HepG2 (cell line): ENCODE results near the gene MYO7B. TPM values are rescaled to one million over a fixed set of nuclear protein-coding genes. Genes with fewer than 3 reads are reported as not detected.

Source experiments
- IRX3 ChIP-seq: sonication (generic); formaldehyde crosslinking; IDR thresholded peaks from 2 replicates; pipeline ENCODE4 v1.8.1; 2023; ENCODE audit warnings: mild to moderate bottlenecking, low read depth, missing genetic modification reagents, borderline replicate concordance
- polyA plus RNA-seq, 8 experiments: library from polyadenylated mRNA; depleted of rRNA in 3 of 8; stranded (reverse) in 7 of 8; unstranded in 1 of 8; fragments of >200 nt; fragmentation: Illumina TruSeq in 4 of 8; extraction: Trizol in 4 of 8; gene quantifications; 2 replicates each; pipeline versions ENCODE4 v1.2.1 to v1.2.3, GENCODE V29; 2011 to 2016; ENCODE audit warnings: low read depth in 4 of 8, missing spikeins in 1 of 8, mixed read lengths in 1 of 8; ENCODE audit not compliant: insufficient read depth in 1 of 8
- total RNA-seq, 5 experiments: library from RNA; depleted of rRNA; stranded (reverse); fragments of >200 nt; fragmentation: Illumina TruSeq; extraction: Trizol; gene quantifications; 2 replicates each; pipeline ENCODE4 v1.2.3, GENCODE V29; 2016; ENCODE audit warnings: low read depth in 1 of 5
- TF ChIP-seq, protein P1 (sequence below): IDR thresholded peaks from 2 replicates; pipeline ENCODE4 v1.4.0; 2020; ENCODE audit warnings: mild to moderate bottlenecking, missing genetic modification reagents
- TF ChIP-seq, protein P2 (sequence below): sonication (generic); formaldehyde crosslinking; IDR thresholded peaks from 2 replicates; pipeline ENCODE4 v1.4.0; 2020; ENCODE audit warnings: missing genetic modification reagents
- TF ChIP-seq, protein P3 (sequence below), 2 experiments: sonication (generic) in 1 of 2; formaldehyde crosslinking in 1 of 2; IDR thresholded peaks; 2 replicates each; pipeline versions ENCODE4 v1.4.0 to v1.6.1; 2016 to 2020; ENCODE audit warnings: borderline replicate concordance in 1 of 2, low read depth in 1 of 2, mild to moderate bottlenecking in 1 of 2, missing genetic modification reagents in 1 of 2
- TF ChIP-seq, protein P4 (sequence below): IDR thresholded peaks from 2 replicates; pipeline ENCODE4 v1.6.1; 2016; ENCODE audit warnings: control low read depth

MYO7B gene
- total and polyA plus RNA-seq, 2 of the 13 experiments (the other 11 are each of a cell fraction or from before 2014, with no cell fraction given): not detected

DNA sequence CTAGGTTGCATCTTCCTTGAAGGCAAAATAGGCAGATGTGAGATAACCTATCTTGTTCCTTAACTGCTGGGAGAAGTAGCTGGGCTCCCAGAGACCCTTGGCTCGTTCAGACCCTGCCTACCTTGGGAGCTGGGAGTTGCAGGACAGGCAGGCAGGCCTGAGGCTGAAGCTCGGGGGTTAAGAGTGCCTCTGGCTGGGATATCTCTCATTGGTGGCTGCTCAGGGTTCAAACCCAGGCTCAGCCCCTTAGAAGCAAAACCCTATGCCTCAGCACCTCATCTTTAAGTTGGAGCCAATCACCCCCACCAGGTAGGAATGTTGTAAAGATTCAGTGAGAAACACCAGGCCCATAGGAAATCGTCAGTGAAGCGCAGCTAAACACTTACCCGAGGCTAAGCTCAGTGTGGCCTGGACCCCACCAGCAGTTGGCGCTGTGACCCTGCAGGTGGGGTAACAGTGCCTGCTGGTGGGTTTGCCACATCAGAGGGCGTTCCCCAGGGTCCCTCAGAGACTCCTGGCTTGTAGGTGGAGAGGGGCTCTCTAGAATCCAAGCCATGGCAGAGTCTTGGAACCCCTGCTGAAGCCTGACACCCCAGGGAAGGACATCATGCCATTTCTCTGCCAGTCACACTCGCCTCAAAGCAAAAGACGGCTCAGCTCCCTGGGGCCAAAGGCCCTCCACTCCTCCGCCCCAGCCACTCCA lies 55.9 kb downstream of the MYO7B start (continued):
- TF ChIP-seq, protein P1, sequence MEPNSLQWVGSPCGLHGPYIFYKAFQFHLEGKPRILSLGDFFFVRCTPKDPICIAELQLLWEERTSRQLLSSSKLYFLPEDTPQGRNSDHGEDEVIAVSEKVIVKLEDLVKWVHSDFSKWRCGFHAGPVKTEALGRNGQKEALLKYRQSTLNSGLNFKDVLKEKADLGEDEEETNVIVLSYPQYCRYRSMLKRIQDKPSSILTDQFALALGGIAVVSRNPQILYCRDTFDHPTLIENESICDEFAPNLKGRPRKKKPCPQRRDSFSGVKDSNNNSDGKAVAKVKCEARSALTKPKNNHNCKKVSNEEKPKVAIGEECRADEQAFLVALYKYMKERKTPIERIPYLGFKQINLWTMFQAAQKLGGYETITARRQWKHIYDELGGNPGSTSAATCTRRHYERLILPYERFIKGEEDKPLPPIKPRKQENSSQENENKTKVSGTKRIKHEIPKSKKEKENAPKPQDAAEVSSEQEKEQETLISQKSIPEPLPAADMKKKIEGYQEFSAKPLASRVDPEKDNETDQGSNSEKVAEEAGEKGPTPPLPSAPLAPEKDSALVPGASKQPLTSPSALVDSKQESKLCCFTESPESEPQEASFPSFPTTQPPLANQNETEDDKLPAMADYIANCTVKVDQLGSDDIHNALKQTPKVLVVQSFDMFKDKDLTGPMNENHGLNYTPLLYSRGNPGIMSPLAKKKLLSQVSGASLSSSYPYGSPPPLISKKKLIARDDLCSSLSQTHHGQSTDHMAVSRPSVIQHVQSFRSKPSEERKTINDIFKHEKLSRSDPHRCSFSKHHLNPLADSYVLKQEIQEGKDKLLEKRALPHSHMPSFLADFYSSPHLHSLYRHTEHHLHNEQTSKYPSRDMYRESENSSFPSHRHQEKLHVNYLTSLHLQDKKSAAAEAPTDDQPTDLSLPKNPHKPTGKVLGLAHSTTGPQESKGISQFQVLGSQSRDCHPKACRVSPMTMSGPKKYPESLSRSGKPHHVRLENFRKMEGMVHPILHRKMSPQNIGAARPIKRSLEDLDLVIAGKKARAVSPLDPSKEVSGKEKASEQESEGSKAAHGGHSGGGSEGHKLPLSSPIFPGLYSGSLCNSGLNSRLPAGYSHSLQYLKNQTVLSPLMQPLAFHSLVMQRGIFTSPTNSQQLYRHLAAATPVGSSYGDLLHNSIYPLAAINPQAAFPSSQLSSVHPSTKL (CRISPR knock-in tag): no peak; the same call in 1 of the 2 replicates
- TF ChIP-seq, protein P2, sequence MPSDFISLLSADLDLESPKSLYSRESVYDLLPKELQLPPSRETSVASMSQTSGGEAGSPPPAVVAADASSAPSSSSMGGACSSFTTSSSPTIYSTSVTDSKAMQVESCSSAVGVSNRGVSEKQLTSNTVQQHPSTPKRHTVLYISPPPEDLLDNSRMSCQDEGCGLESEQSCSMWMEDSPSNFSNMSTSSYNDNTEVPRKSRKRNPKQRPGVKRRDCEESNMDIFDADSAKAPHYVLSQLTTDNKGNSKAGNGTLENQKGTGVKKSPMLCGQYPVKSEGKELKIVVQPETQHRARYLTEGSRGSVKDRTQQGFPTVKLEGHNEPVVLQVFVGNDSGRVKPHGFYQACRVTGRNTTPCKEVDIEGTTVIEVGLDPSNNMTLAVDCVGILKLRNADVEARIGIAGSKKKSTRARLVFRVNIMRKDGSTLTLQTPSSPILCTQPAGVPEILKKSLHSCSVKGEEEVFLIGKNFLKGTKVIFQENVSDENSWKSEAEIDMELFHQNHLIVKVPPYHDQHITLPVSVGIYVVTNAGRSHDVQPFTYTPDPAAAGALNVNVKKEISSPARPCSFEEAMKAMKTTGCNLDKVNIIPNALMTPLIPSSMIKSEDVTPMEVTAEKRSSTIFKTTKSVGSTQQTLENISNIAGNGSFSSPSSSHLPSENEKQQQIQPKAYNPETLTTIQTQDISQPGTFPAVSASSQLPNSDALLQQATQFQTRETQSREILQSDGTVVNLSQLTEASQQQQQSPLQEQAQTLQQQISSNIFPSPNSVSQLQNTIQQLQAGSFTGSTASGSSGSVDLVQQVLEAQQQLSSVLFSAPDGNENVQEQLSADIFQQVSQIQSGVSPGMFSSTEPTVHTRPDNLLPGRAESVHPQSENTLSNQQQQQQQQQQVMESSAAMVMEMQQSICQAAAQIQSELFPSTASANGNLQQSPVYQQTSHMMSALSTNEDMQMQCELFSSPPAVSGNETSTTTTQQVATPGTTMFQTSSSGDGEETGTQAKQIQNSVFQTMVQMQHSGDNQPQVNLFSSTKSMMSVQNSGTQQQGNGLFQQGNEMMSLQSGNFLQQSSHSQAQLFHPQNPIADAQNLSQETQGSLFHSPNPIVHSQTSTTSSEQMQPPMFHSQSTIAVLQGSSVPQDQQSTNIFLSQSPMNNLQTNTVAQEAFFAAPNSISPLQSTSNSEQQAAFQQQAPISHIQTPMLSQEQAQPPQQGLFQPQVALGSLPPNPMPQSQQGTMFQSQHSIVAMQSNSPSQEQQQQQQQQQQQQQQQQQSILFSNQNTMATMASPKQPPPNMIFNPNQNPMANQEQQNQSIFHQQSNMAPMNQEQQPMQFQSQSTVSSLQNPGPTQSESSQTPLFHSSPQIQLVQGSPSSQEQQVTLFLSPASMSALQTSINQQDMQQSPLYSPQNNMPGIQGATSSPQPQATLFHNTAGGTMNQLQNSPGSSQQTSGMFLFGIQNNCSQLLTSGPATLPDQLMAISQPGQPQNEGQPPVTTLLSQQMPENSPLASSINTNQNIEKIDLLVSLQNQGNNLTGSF (CRISPR knock-in tag): no peak
- no peak for TF ChIP-seq IRX3 (CRISPR knock-in tag)
- TF ChIP-seq, protein P3, sequence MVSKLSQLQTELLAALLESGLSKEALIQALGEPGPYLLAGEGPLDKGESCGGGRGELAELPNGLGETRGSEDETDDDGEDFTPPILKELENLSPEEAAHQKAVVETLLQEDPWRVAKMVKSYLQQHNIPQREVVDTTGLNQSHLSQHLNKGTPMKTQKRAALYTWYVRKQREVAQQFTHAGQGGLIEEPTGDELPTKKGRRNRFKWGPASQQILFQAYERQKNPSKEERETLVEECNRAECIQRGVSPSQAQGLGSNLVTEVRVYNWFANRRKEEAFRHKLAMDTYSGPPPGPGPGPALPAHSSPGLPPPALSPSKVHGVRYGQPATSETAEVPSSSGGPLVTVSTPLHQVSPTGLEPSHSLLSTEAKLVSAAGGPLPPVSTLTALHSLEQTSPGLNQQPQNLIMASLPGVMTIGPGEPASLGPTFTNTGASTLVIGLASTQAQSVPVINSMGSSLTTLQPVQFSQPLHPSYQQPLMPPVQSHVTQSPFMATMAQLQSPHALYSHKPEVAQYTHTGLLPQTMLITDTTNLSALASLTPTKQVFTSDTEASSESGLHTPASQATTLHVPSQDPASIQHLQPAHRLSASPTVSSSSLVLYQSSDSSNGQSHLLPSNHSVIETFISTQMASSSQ (IDR thresholded peaks at IDR 0.05; ENCODE audit: low read depth): no peak
- TF ChIP-seq, protein P3 (CRISPR knock-in tag; IDR thresholded peaks at IDR 0.05; ENCODE audit: borderline replicate concordance): no peak
- TF ChIP-seq, protein P4, sequence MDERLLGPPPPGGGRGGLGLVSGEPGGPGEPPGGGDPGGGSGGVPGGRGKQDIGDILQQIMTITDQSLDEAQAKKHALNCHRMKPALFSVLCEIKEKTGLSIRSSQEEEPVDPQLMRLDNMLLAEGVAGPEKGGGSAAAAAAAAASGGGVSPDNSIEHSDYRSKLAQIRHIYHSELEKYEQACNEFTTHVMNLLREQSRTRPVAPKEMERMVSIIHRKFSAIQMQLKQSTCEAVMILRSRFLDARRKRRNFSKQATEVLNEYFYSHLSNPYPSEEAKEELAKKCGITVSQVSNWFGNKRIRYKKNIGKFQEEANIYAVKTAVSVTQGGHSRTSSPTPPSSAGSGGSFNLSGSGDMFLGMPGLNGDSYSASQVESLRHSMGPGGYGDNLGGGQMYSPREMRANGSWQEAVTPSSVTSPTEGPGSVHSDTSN (CRISPR knock-in tag): no peak
